ENCODE data around the gene LAMTOR3. TPM values are rescaled to one million over a fixed set of nuclear protein-coding genes. Genes with fewer than 3 reads are reported as not detected.

The LAMTOR3 gene
- total RNA-seq, 4 donors from 2014 or later = 33.6 to 51.2 (median 41.2) TPM

DNA sequence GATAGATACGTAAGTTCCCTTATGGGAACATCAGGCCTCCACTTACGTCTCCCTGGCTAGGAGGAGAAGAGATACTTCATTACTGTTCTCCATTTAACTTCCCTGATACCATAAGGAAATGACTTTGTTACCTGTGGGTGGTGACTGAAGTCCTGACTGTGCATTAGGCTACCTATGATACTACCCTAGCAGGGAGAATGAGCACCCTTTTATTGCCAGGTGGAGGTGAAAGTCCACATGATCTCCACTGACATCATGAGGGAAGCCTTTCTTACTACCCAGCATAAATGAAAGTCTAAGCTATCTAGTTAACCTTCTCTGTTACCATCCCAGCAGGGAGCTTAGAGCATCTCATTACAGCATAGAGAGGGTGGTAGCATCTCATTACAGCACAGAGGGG is 24.4 kb upstream of the LAMTOR3 start:
- TF ChIP-seq CTCF (IDR thresholded peaks at IDR 0.05) (no peak), POLR2A (IDR thresholded peaks at IDR 0.05) (no peak)
- DNase-seq (ENCODE audit: low spot score in 2 of 2) = no peak
- H3K4me3 ChIP-seq (ENCODE audit: low read depth, poor library complexity, severe bottlenecking) = no peak overlapping the region
- intact Hi-C loops (cut with DNase I; ENCODE audit: low total_unique reads) = no loop called here
- 98% methylated on average over 2 of the region's 2 CpGs for WGBS, 2 donors

DNA sequence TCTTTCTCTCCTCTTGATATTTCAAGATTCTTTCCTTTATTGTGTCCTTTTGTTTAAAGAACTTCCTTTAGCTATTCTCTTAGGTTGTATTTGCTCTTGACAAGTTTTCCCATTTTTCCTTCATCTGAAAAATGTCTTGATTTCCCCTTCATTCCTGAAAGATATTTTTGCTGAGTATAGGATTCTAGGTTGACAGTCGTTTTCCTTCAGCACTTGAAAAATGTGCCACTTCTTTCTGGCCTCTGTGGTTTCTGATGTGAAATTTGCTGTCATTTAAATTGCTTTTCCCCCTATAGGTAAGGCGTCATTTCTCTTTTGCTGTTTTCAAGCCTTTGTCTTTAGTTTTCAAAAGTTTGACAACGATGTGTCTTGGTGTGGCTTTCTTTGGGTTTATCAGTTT is 23.3 kb upstream of the LAMTOR3 start:
- intact Hi-C loops (cut with DNase I; ENCODE audit: low total_unique reads) = no loop called here
- WGBS, 2 donors = 95 to 97% methylated on average over 3 of the region's 3 CpGs
- H3K4me3 ChIP-seq (ENCODE audit: low read depth, poor library complexity, severe bottlenecking) = no peak overlapping the region
- no peak for DNase-seq (ENCODE audit: low spot score in 2 of 2)
- TF ChIP-seq POLR2A (IDR thresholded peaks at IDR 0.05) (no peak), CTCF (IDR thresholded peaks at IDR 0.05) (no peak)

DNA sequence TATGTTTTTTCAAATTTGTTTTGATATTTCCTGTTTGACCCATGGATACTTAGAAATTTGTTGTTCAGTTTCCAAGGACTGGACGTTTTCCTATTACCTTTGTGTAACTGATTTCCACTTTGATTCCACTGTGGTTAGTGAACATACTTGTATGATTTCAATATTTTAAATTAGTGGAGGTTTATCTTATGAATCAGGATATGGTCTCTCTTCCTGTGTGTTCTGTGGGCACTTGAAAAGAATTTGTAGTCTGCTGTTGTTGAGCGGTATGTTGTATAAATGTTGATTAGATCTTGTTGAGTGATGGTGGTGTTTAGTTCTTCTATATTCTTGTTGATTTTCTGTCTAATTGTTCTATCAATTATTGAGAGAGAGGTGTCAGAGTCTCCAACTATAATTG is 21.2 kb upstream of the LAMTOR3 start:
- WGBS, 2 donors = 94% methylated on average over 2 of the region's 2 CpGs
- intact Hi-C loops (cut with DNase I; ENCODE audit: low total_unique reads) = no loop called here
- DNase-seq (ENCODE audit: low spot score in 2 of 2) = no peak
- no peak overlapping the region for H3K4me3 ChIP-seq (ENCODE audit: low read depth, poor library complexity, severe bottlenecking)
- TF ChIP-seq POLR2A (IDR thresholded peaks at IDR 0.05) = no peak

DNA sequence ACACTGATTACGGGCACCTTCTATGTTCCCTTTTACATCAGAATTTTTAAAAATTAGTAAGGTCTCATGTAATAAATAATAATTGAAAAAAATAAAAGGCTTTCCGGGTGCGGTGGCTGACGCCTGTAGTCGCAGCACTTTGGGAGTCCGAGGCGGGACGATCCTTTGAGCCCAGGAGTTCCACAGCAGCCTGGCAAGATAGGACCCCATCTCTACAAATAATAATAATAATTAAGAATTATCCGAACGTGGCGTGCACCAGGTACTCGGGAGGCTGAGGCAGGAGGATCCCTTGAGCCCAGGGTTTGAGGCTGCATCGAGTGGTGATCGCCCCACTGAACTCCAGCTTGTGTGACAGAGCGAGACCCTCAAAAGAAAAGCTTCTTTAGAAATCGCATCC is 771 bp upstream of the LAMTOR3 start:
- no peak overlapping the region for H3K4me3 ChIP-seq (ENCODE audit: low read depth, poor library complexity, severe bottlenecking)
- DNase-seq (ENCODE audit: low spot score in 2 of 2) = no peak
- TF ChIP-seq CTCF (IDR thresholded peaks at IDR 0.05) (no peak), POLR2A (IDR thresholded peaks at IDR 0.05) (no peak)
- 92 to 94% methylated on average over 16 of the region's 16 CpGs for WGBS, 2 donors
- intact Hi-C loops (cut with DNase I; ENCODE audit: low total_unique reads) = loop anchor here (10.0 kb wide), 1 partner anchor 50 kb away; the partner anchor contains the start of gene DNAJB14

DNA sequence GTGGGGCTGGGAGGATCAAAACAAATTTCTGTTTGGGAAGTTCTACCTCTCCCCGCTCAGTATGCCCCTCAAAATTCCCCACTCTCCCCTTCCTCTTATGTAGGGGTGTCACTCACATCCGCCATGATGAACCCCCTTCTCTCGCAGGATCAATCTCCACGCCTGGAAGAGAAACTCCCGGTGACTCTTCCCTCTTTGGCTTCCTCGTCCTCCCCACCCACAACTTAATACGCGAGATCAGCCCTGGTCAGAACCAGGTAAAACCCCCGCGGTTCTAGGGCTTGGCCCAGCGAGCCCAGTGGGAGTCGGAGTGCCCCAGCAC is 427 bp downstream of the LAMTOR3 start:
- peak overlapping the region; percentile 99 for H3K4me3 ChIP-seq (ENCODE audit: low read depth, poor library complexity, severe bottlenecking)
- 1 to 2% methylated on average over 12 of the region's 12 CpGs for WGBS, 2 donors
- TF ChIP-seq CTCF (IDR thresholded peaks at IDR 0.05) (no peak), POLR2A (IDR thresholded peaks at IDR 0.05) (no peak)
- intact Hi-C loops (cut with DNase I; ENCODE audit: low total_unique reads) = loop anchor here (10.0 kb wide), 1 partner anchor 51 kb away; the partner anchor contains the start of gene DNAJB14
- no peak for DNase-seq (ENCODE audit: low spot score in 2 of 2)

DNA sequence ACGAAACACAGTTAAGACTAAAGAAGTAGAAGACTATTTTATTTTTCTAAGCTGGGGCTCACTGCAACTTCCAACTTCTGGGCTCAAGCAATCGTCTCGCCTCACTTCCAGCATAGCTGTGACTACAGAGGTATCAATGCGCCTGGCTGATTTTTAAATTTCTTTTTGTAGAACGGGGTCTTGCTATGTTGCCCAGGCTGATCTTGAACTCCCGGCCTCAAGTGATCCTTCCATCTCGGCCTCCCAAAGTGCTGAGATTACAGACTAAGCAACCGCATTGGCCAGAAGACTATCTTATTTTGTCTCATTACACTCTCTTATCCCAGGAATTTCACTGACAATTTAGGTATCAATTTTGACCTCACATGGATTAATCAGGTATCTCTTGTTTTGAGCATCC is 1.2 kb downstream of the LAMTOR3 start:
- TF ChIP-seq POLR2A (IDR thresholded peaks at IDR 0.05) (no peak), CTCF (IDR thresholded peaks at IDR 0.05) (no peak)
- intact Hi-C loops (cut with DNase I; ENCODE audit: low total_unique reads) = loop anchor here (10.0 kb wide), 1 partner anchor 52 kb away; the partner anchor contains the start of gene DNAJB14
- H3K4me3 ChIP-seq (ENCODE audit: low read depth, poor library complexity, severe bottlenecking) = no peak overlapping the region
- no peak for DNase-seq (ENCODE audit: low spot score in 2 of 2)
- 95 to 98% methylated on average over 8 of the region's 8 CpGs for WGBS, 2 donors

All from lower leg skin (tissue), 4 donors.